ENCODE measurements around the gene HID1. TPM values are rescaled to one million over a fixed set of nuclear protein-coding genes. Genes with fewer than 3 reads are reported as not detected.

Gene HID1
- total and polyA plus RNA-seq, 2 of the 4 experiments (the other 2 are of a cell fraction) = 0.18 to 1.7 TPM

DNA sequence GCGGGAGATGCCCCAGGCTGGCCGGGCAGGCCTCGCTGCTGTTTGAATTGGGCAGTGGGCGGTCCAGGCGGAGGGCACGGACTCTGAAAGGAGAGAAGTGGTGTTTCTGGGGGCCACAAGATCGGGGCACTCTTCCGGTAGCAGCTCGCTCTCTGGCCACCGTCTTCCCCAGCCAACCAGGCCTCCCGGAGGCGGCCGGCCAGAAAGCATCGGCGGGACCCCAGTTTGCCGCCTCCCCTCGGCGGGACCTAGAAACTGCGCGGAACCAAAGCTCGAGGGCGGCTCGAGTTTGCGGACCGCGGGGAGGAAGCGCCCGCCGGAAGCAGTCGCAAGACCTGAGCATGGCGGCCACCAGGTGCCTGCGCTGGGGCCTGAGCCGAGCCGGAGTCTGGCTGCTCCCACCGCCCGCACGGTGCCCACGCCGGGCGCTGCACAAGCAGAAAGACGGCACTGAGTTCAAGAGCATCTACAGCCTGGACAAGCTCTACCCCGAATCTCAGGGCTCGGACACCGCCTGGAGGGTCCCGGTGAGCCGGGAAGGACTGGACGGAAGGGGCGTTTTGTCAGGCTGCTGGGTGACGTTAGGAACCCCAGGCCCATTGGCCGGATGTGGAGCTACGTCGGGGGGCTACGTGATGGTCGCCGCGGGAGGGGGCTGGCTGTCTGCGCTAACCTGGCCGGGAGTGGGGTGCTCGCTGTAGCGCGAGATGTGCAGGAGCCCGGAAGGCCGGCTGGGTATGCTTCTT is 40.0 kb upstream of the HID1 start, which contains the start of gene MRPL58:
MRPL58 (plus strand) TSS at position 325 of the 746 bp plus-strand sequence; CDS start at position 342, 17 bp downstream.
- Histone ChIP-seq H3K18ac (ENCODE audit: low read depth, low read length) (peak within 1 kb of the TSS; percentile 16), H4K5ac (ENCODE audit: low read depth, low read length) (peak within 1 kb of the TSS; percentile 83), H3K36me3 (ENCODE audit: control insufficient read depth, insufficient read depth, low read length) (peaks cover 3% of the 10 kb centered on the region; the same call in 1 of the 2 replicates), H3K4ac (ENCODE audit: low read depth, low read length) (peak within 1 kb of the TSS; percentile 88), H2BK120ac (ENCODE audit: low read depth, low read length) (0 out of 2 replicates have a peak within 1 kb of the TSS, but pooled peaks have one; percentile 7), H2BK20ac (ENCODE audit: low read depth, low read length) (no peak within 1 kb of the TSS), H3K14ac (replicated peaks; ENCODE audit: low read depth, low read length) (peak within 1 kb of the TSS; percentile 68), H2BK5ac (ENCODE audit: low read depth, low read length, poor library complexity, severe bottlenecking) (peak within 1 kb of the TSS; percentile 48), H3K4me3 (ENCODE audit: insufficient read depth, low read depth, low read length) (peak within 1 kb of the TSS; percentile 84), H3K79me1 (ENCODE audit: low read depth in 1 of 2, low read length in 2 of 2) (peaks cover 13 to 31% of the 10 kb centered on the region in 2 experiments), H3K23ac (ENCODE audit: low read depth, low read length) (peak within 1 kb of the TSS; percentile 83), H4K91ac (ENCODE audit: insufficient read depth, low read depth, low read length) (peak within 1 kb of the TSS; percentile 51), H3K9me3 (ENCODE audit: control insufficient read depth, insufficient read depth, low read length) (no peaks in the 10 kb centered on the region), H2AK5ac (ENCODE audit: low read depth, low read length) (0 out of 2 replicates have a peak within 1 kb of the TSS, but pooled peaks have one; percentile 30), H4K8ac (ENCODE audit: low read depth in 2 of 2, low read length in 2 of 2) (peak within 1 kb of the TSS; percentile 95), H3K27me3 (ENCODE audit: control insufficient read depth, insufficient read depth, low read length) (no peaks in the 10 kb centered on the region), H2AK9ac (replicated peaks; ENCODE audit: low read depth, low read length, poor library complexity) (peak within 1 kb of the TSS; percentile 89), H3K27ac (ENCODE audit: insufficient read depth, low read length) (peak within 1 kb of the TSS; percentile 86), H2BK15ac (ENCODE audit: low read depth, low read length) (no peak within 1 kb of the TSS), H3K9me1 (ENCODE audit: insufficient read depth, low read length) (0 out of 2 replicates have a peak, but pooled peaks cover 4% of the 10 kb centered on the region), H3K4me2 (ENCODE audit: low read depth, low read length) (peak within 1 kb of the TSS; percentile 78), H3K4me1 (ENCODE audit: control insufficient read depth, insufficient read depth, low read length) (peaks cover 6% of the 10 kb centered on the region), H3K9ac (ENCODE audit: low read depth, low read length) (peak within 1 kb of the TSS; percentile 93), H3K56ac (ENCODE audit: extremely low read depth, insufficient read depth, low read length) (peak within 1 kb of the TSS; percentile 90), H2AFZ (replicated peaks; ENCODE audit: low read length, poor library complexity) (peak within 1 kb of the TSS; percentile 96), H4K20me1 (ENCODE audit: insufficient read depth, low read length) (no peaks in the 10 kb centered on the region)
- dilution Hi-C loops (cut with HindIII; ENCODE audit: low sequenced_read_pairs, unreplicated experiment) = no loop called here
- DNase-seq (peak; percentile 83), ATAC-seq (ENCODE audit: low read depth) (peak; percentile 95)
- in situ Hi-C loops (cut with MboI; ENCODE audit: low sequenced_read_pairs) = no loop called here
- POLR2A ChIA-PET (ENCODE audit: unreplicated experiment) = interaction anchor here (0.6 to 2.2 kb wide), 5 partner anchors 10 to 108 kb away, joined by 3 to 8 read pairs (median 7); partner anchors contain the start of gene CDR2L
- intact Hi-C loops (cut with micrococcal nuclease) = loop anchor here (1.0 to 2.0 kb wide), 3 partner anchors 21 to 51 kb away; no protein-coding TSS in a partner anchor
- CTCF ChIA-PET = interaction anchor here (0.6 to 2.4 kb wide), 7 partner anchors 23 to 190 kb away, joined by 3 to 8 read pairs (median 4); partner anchors contain the start of genes CDR2L and USH1G
- no TSS peak for BruUV-seq (replicated peaks)
- 0% methylated on average over 47 of the region's 63 CpGs; no CpG with 5 or more reads in 1 of the 2 experiments for WGBS, 2 experiments (ENCODE audit: extremely low coverage in 2 of 2, insufficient read length in 1 of 2)
- TF ChIP-seq RFX5 (IDR thresholded peaks at IDR 0.05; ENCODE audit: low read depth, low read length) (no peak), POLR2A (IDR thresholded peaks at IDR 0.05; ENCODE audit: low read depth, low read length) (peak; percentile 81), CTCF (conservative IDR thresholded peaks at IDR 0.05; ENCODE audit: low read depth, low read length) (peak; percentile 58), RAD21 (IDR thresholded peaks at IDR 0.05; ENCODE audit: low read length) (peak; percentile 45), MAFK (IDR thresholded peaks at IDR 0.05; ENCODE audit: low read depth, low read length) (no peak), CHD1 (IDR thresholded peaks at IDR 0.05; ENCODE audit: low read depth, low read length) (no peak), CEBPB (IDR thresholded peaks at IDR 0.05; ENCODE audit: low read depth, low read length) (0 out of 2 replicates have a peak, but pooled peaks have one; percentile 5), RCOR1 (IDR thresholded peaks at IDR 0.05; ENCODE audit: insufficient replicate concordance, low read length) (peak; percentile 37), SMC3 (IDR thresholded peaks at IDR 0.05; ENCODE audit: low read depth, low read length) (peak; percentile 51), BHLHE40 (IDR thresholded peaks at IDR 0.05; ENCODE audit: low read depth, low read length) (no peak), MAZ (IDR thresholded peaks at IDR 0.05; ENCODE audit: borderline replicate concordance, low read depth, low read length) (peak; percentile 73), MXI1 (IDR thresholded peaks at IDR 0.05; ENCODE audit: borderline replicate concordance, low read depth, low read length) (peak; percentile 82), FOS (IDR thresholded peaks at IDR 0.05; ENCODE audit: low read depth, low read length) (no peak), NFE2L2 (IDR thresholded peaks at IDR 0.05; ENCODE audit: low read depth, low read length) (no peak)
- TF ChIP-seq, protein P1, sequence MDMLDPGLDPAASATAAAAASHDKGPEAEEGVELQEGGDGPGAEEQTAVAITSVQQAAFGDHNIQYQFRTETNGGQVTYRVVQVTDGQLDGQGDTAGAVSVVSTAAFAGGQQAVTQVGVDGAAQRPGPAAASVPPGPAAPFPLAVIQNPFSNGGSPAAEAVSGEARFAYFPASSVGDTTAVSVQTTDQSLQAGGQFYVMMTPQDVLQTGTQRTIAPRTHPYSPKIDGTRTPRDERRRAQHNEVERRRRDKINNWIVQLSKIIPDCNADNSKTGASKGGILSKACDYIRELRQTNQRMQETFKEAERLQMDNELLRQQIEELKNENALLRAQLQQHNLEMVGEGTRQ (IDR thresholded peaks at IDR 0.05; ENCODE audit: low read depth, low read length) = no peak; the same call in 1 of the 2 replicates
